Measurements from ENCODE around the gene HNRNPK.

Gene HNRNPK

DNA sequence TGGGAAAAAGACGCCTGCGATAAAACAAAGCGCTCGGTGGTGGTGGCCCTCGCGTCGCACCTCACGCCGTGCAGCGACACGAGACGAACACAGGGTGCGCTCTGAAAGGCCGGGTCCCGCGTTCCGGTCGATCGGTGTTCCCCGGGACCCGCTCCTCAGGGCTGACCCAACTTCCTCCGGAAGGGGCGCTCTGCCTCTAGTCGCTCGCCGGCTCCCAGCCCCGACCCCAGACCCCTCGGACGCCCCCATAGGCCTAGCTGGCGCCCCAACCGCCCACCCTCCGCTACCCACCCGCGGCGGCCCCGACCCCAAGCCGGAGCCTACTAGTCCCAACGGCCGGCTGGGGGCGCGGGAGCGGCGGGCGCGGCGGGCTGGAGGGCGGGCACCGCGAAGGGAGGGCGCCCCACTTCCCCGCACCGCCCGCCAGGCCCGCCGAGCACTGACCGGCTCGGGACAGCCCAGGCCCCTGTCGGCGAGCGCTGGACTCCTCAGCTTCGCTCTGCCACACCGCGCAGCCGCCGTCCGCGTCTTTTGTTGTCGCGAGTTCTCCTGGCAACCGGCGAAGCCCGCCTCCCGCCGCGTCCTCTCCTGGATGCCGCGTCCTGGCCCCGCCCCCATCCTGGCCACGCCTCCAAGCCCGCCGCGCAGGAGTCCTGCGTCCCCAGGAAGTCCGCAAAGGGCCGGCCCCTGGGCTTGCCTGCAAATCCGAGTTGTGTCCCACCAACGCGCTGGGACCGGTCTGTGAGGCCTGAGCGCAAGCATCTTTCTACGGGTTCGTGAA, 58.9 kb downstream of the HNRNPK start, which contains the start of gene KIF27:
TSS of gene KIF27 (minus strand) at position 506 of the 781 bp plus-strand sequence. CDS start 5,841 bp downstream, outside the sequence.
- peak; percentile 100 for DNase-seq
- H3K27me3 Mint-ChIP-seq (ENCODE audit: low read depth, poor library complexity), result no peaks in the 10 kb centered on the region
- peaks cover 15% of the 10 kb centered on the region for H3K4me1 Mint-ChIP-seq
- peak within 1 kb of the TSS; percentile 100 for H3K27ac Mint-ChIP-seq
- TF ChIP-seq, protein P1, sequence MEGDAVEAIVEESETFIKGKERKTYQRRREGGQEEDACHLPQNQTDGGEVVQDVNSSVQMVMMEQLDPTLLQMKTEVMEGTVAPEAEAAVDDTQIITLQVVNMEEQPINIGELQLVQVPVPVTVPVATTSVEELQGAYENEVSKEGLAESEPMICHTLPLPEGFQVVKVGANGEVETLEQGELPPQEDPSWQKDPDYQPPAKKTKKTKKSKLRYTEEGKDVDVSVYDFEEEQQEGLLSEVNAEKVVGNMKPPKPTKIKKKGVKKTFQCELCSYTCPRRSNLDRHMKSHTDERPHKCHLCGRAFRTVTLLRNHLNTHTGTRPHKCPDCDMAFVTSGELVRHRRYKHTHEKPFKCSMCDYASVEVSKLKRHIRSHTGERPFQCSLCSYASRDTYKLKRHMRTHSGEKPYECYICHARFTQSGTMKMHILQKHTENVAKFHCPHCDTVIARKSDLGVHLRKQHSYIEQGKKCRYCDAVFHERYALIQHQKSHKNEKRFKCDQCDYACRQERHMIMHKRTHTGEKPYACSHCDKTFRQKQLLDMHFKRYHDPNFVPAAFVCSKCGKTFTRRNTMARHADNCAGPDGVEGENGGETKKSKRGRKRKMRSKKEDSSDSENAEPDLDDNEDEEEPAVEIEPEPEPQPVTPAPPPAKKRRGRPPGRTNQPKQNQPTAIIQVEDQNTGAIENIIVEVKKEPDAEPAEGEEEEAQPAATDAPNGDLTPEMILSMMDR (IDR thresholded peaks at IDR 0.05), result peak; percentile 43
- no peaks in the 10 kb centered on the region for H3K9me3 Mint-ChIP-seq
- peak within 1 kb of the TSS; percentile 91 for H3K4me3 Mint-ChIP-seq
- peaks cover 19% of the 10 kb centered on the region for H3K36me3 Mint-ChIP-seq (ENCODE audit: low read depth)

DNA sequence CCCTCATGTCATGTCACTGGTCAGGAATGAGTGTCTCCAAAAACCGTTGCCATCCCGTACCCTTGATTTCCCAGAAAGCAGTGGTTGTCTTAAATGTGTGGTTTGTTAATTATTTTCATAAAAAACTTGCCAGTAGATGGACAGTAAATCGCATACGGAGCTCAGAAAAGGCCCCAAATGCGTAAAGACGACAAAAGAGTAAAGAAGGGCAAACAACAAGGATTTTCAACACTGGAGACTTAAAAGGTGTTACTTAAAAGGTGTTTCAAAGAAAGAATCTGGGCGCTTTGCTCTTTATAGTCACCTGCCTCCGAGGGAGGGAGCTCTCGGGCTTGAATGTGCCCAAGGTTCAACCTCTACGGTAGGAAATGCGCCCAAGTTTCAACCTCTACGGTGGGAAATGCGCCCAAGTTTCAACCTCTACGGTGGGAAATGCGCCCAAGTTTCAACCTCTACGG, 59.5 kb downstream of the HNRNPK start:
- DNase-seq, result no peak
- TF ChIP-seq, protein P1 (IDR thresholded peaks at IDR 0.05), result no peak
- no peaks in the 10 kb centered on the region for H3K9me3 Mint-ChIP-seq

DNA sequence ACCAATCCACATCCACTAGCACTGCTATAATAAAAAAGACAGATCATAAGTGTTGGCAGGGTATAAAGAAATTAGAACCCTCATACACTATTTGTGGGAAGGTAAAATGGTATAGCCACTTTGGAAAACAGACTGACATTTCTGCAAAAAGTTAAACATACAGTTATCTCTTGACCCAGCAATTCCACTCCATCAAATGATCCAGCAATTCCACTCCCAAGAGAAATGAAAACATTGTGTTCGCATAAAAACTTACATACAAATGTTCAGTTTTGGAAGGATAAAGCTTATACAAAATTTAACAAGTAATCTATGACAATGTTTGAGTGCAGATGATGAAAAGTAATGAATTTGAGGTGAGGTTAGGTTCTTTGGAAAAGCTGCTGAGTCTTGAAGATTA, 60.9 kb downstream of the HNRNPK start:
- no peak for DNase-seq
- H3K4me3 Mint-ChIP-seq, result peak overlapping the region; percentile 63
- no peaks in the 10 kb centered on the region for H3K27me3 Mint-ChIP-seq (ENCODE audit: low read depth, poor library complexity)
- H3K27ac Mint-ChIP-seq, result no peak overlapping the region
- H3K36me3 Mint-ChIP-seq (ENCODE audit: low read depth), result peaks cover 28% of the 10 kb centered on the region
- peaks cover 15% of the 10 kb centered on the region for H3K4me1 Mint-ChIP-seq
- TF ChIP-seq, protein P1 (IDR thresholded peaks at IDR 0.05), result no peak
- H3K9me3 Mint-ChIP-seq, result no peaks in the 10 kb centered on the region

More for the DNA sequence above, 59.5 kb downstream of the HNRNPK start:
- no peaks in the 10 kb centered on the region for H3K27me3 Mint-ChIP-seq (ENCODE audit: low read depth, poor library complexity)
- peak overlapping the region; percentile 100 for H3K27ac Mint-ChIP-seq
- peak overlapping the region; percentile 91 for H3K4me3 Mint-ChIP-seq
- H3K36me3 Mint-ChIP-seq (ENCODE audit: low read depth), result peaks cover 21% of the 10 kb centered on the region
- H3K4me1 Mint-ChIP-seq, result peaks cover 15% of the 10 kb centered on the region

Measured in nephron progenitor cell (in vitro differentiated cells).